ENCODE measurements around the gene GPX1. TPM values are rescaled to one million over a fixed set of nuclear protein-coding genes. Genes with fewer than 3 reads are reported as not detected.

Gene GPX1
- total and polyA plus RNA-seq, 2 of the 8 experiments (the other 6 are each of a cell fraction or from before 2014, with no cell fraction given) = 250 to 757 TPM

- no peak overlapping the region for H2BK120ac ChIP-seq (replicated peaks; ENCODE audit: low read depth, low read length)
- FAIRE-seq (no peak), DNase-seq (ENCODE audit: low read depth in 1 of 2, low spot score in 2 of 2) (no peak)
- H3K27ac ChIP-seq (ENCODE audit: low read depth, low read length) = no peak overlapping the region
- peaks cover 9 to 95% of the 10 kb centered on the region in 2 experiments for H3K79me2 ChIP-seq (ENCODE audit: control insufficient read depth in 1 of 2, insufficient read depth in 2 of 2, low read length in 2 of 2)
- H3K27me3 ChIP-seq (replicated peaks in 1 of 4; ENCODE audit: control insufficient read depth in 3 of 4, extremely low read depth in 1 of 4, insufficient read depth in 3 of 4, low read length in 3 of 4) = no peaks in the 10 kb centered on the region
- WGBS, 2 experiments (ENCODE audit: extremely low coverage in 1 of 2, insufficient coverage in 1 of 2, insufficient read length in 1 of 2, insufficient replicate concordance in 2 of 2, low coverage in 1 of 2, low lambda C conversion rate in 2 of 2, missing lambda C conversion rate in 1 of 2) = 96% methylated on average over 1 of the region's 1 CpG; no CpG with 5 or more reads in 1 of the 2 experiments
- H3K4ac ChIP-seq (replicated peaks; ENCODE audit: insufficient read length, low read depth, low read length) = no peak overlapping the region
- peaks cover 6 to 22% of the 10 kb centered on the region in 2 experiments for H4K20me1 ChIP-seq (replicated peaks in 1 of 2; ENCODE audit: control insufficient read depth in 1 of 2, insufficient read depth in 2 of 2, low read length in 2 of 2)
- no peak overlapping the region for H2BK15ac ChIP-seq (ENCODE audit: low read length)
- H2AFZ ChIP-seq (ENCODE audit: low read length) = no peak overlapping the region
- H3K9ac ChIP-seq (replicated peaks in 1 of 4; ENCODE audit: extremely low read depth in 1 of 4, low read depth in 3 of 4, low read length in 3 of 4) = no peak overlapping the region
- H3K4me2 ChIP-seq (ENCODE audit: insufficient read depth in 1 of 2, low read depth in 2 of 2, low read length in 2 of 2) = no peak overlapping the region
- H4K5ac ChIP-seq (ENCODE audit: insufficient read length, low read depth, low read length) = no peak overlapping the region
- no peak overlapping the region for H3K18ac ChIP-seq (ENCODE audit: extremely low read depth, low read length)
- H2AK5ac ChIP-seq (ENCODE audit: low read depth, low read length) = no peak overlapping the region
- no peak overlapping the region for H3K23ac ChIP-seq (ENCODE audit: insufficient read length)
- no peaks in the 10 kb centered on the region for H3K9me3 ChIP-seq (ENCODE audit: insufficient read depth in 2 of 2, low read depth in 1 of 2, low read length in 1 of 2)
- no peak overlapping the region for H3K4me3 ChIP-seq (ENCODE audit: extremely low read depth in 1 of 4, insufficient read depth in 2 of 4, low read depth in 3 of 4, low read length in 4 of 4)
- H3K36me3 ChIP-seq (ENCODE audit: control insufficient read depth in 2 of 4, insufficient read depth in 4 of 4, low read length in 3 of 4) = no peaks in the 10 kb centered on the region; a peak in 1 of 8 replicates
- no peak overlapping the region for H3K14ac ChIP-seq (ENCODE audit: insufficient read length)
- no peaks in the 10 kb centered on the region for H3K4me1 ChIP-seq (replicated peaks in 1 of 4; ENCODE audit: control insufficient read depth in 3 of 4, insufficient read depth in 4 of 4, low read length in 3 of 4)
- H3K23me2 ChIP-seq (ENCODE audit: low read depth, low read length) = 0 out of 2 replicates have a peak, but pooled peaks cover 2% of the 10 kb centered on the region
- no peak overlapping the region for H4K8ac ChIP-seq (ENCODE audit: extremely low read depth, insufficient read depth, low read length)
- H4K91ac ChIP-seq (replicated peaks; ENCODE audit: insufficient read length, low read length) = no peak overlapping the region
- POLR2A ChIA-PET (ENCODE audit: partially characterized antibody) = interaction anchor here (0.7 to 1.8 kb wide), 5 partner anchors 8 to 48 kb away, joined by 3 to 7 read pairs (median 3); partner anchors contain the start of genes GPX1, NICN1, RHOA and TCTA
- H3K56ac ChIP-seq (replicated peaks; ENCODE audit: insufficient read length, low read depth, low read length) = no peak overlapping the region
- H2BK20ac ChIP-seq (ENCODE audit: low read length) = no peak overlapping the region
- CTCF ChIA-PET (ENCODE audit: partially characterized antibody) = interaction anchor here (0.6 to 1.6 kb wide), 3 partner anchors 13 to 649 kb away, joined by 3 to 4 read pairs (median 3); no protein-coding TSS in a partner anchor
- H3K79me1 ChIP-seq (ENCODE audit: low read depth, low read length) = peaks cover 13% of the 10 kb centered on the region
- no peak overlapping the region for H2BK12ac ChIP-seq (ENCODE audit: low read depth, low read length)
- H2BK5ac ChIP-seq (ENCODE audit: low read depth, low read length) = no peak overlapping the region
- TF ChIP-seq CTBP2 (IDR thresholded peaks at IDR 0.05; ENCODE audit: borderline replicate concordance, insufficient read depth, insufficient read length, low read length) (no peak), POLR2AphosphoS5 (IDR thresholded peaks at IDR 0.05; ENCODE audit: low read depth, low read length) (no peak), POU5F1 (IDR thresholded peaks at IDR 0.05; ENCODE audit: low read depth, low read length) (no peak), KDM5A (IDR thresholded peaks at IDR 0.05; ENCODE audit: low read length) (no peak), ATF3 (IDR thresholded peaks at IDR 0.05; ENCODE audit: insufficient read depth, low read depth, low read length) (no peak), NANOG (IDR thresholded peaks at IDR 0.05; ENCODE audit: insufficient read depth, low read depth, low read length, poor library complexity, severe bottlenecking) (no peak), NRF1 (IDR thresholded peaks at IDR 0.05; ENCODE audit: low read depth, low read length) (no peak), SIX5 (IDR thresholded peaks at IDR 0.05; ENCODE audit: low read depth, low read length) (no peak), GABPA (IDR thresholded peaks at IDR 0.05; ENCODE audit: borderline replicate concordance, insufficient read depth, low read length) (no peak), CBX8 (IDR thresholded peaks at IDR 0.05; ENCODE audit: borderline replicate concordance, low read depth, low read length) (no peak), JUN (IDR thresholded peaks at IDR 0.05; ENCODE audit: low read depth, low read length) (no peak), MAX (IDR thresholded peaks at IDR 0.05) (no peak), CBX5 (IDR thresholded peaks at IDR 0.05; ENCODE audit: low read depth, low read length) (no peak)
Observed at GRCh38 chr3:49388289-49388820, 30.2 kb upstream of the GPX1 start.
